Skeletal muscle tissue (tissue), 4 donors: ENCODE results near the gene BCAS3. TPM values are rescaled to one million over a fixed set of nuclear protein-coding genes. Genes with fewer than 3 reads are reported as not detected.
"Not testable (repeated sequence)": the region's sequence is repeated elsewhere in the genome, so short reads cannot be mapped to it uniquely, and the experiment has no call there.

ENCODE experiments used
- H3K27ac ChIP-seq: one replicate; pipeline ENCODE4 v1.7.0; 2013; ENCODE audit warnings: mild to moderate bottlenecking, low read depth, low read length, inconsistent platforms
- H3K27me3 ChIP-seq, 3 donors: one replicate each; pipeline ENCODE4 v1.7.0; 2013; ENCODE audit warnings: low read length in 3 of 3; ENCODE audit not compliant: control insufficient read depth in 3 of 3, insufficient read depth in 3 of 3
- H3K36me3 ChIP-seq, 3 donors: one replicate each; pipeline ENCODE4 v1.7.0; 2013; ENCODE audit warnings: low read length in 3 of 3; ENCODE audit not compliant: control insufficient read depth in 3 of 3, insufficient read depth in 3 of 3
- H3K4me1 ChIP-seq, 3 donors: one replicate each; pipeline ENCODE4 v1.7.0; 2013; ENCODE audit warnings: low read length in 3 of 3, mild to moderate bottlenecking in 3 of 3; ENCODE audit not compliant: control insufficient read depth in 3 of 3, insufficient read depth in 3 of 3
- H3K4me3 ChIP-seq, 3 donors: one replicate each; pipeline ENCODE4 v1.7.0; 2013; ENCODE audit warnings: low read length in 3 of 3
- H3K9ac ChIP-seq, 3 donors: one replicate each; pipeline ENCODE4 v1.7.0; 2013; ENCODE audit warnings: low read length in 3 of 3, mild to moderate bottlenecking in 3 of 3, moderate library complexity in 2 of 3, low read depth in 1 of 3
- H3K9me3 ChIP-seq, 3 donors: one replicate each; pipeline ENCODE4 v1.7.0; 2013; ENCODE audit warnings: low read length in 3 of 3; ENCODE audit not compliant: control insufficient read depth in 3 of 3
- total RNA-seq: library from RNA; depleted of rRNA; stranded (reverse); fragments of >200 nt; gene quantifications from one replicate; pipeline ENCODE4 v1.2.3, GENCODE V29; 2014
- donor health status: Osteomylitis.

BCAS3 gene
- total RNA-seq, 1 donor from 2014 or later: 25.1 TPM

- Histone ChIP-seq H3K27me3 (peaks cover 24 to 44% (median 43%) of the 10 kb centered on the region in 3 donors), H3K27ac (no peak overlapping the region), H3K4me3 (no peak overlapping the region), H3K4me1 (peaks cover 0 to under 1% (median 0%) of the 10 kb centered on the region in 3 donors), H3K36me3 (no peaks in the 10 kb centered on the region), H3K9me3 (no peaks in the 10 kb centered on the region), H3K9ac (no peak overlapping the region)
These were observed 744.6 kb downstream of the BCAS3 start for GRCh38 chr17:61422116-61422799.

- Histone ChIP-seq H3K4me3 (no peak overlapping the region), H3K27me3 (peaks cover 24 to 41% (median 38%) of the 10 kb centered on the region in 3 donors), H3K9me3 (no peaks in the 10 kb centered on the region), H3K9ac (no peak overlapping the region), H3K4me1 (no peaks in the 10 kb centered on the region), H3K27ac (no peak overlapping the region), H3K36me3 (no peaks in the 10 kb centered on the region)
These were observed 745.2 kb downstream of the BCAS3 start for GRCh38 chr17:61422869-61423268.

GRCh38 chr17:61423967-61424649, 746.5 kb downstream of the BCAS3 start:
- Histone ChIP-seq H3K27me3 (peaks cover 24 to 39% (median 37%) of the 10 kb centered on the region in 3 donors), H3K27ac (no peak overlapping the region), H3K36me3 (no peaks in the 10 kb centered on the region), H3K4me3 (no peak overlapping the region), H3K9ac (no peak overlapping the region), H3K4me1 (no peaks in the 10 kb centered on the region), H3K9me3 (no peaks in the 10 kb centered on the region)

GRCh38 chr17:61425682-61426481, 748.2 kb downstream of the BCAS3 start:
- H3K9me3 ChIP-seq: no peaks in the 10 kb centered on the region
- no peak overlapping the region for H3K9ac ChIP-seq
- peaks cover 15 to 27% (median 23%) of the 10 kb centered on the region in 3 donors for H3K27me3 ChIP-seq
- no peaks in the 10 kb centered on the region for H3K36me3 ChIP-seq
- no peak overlapping the region for H3K4me3 ChIP-seq
- no peaks in the 10 kb centered on the region for H3K4me1 ChIP-seq
- H3K27ac ChIP-seq: no peak overlapping the region

- Histone ChIP-seq H3K36me3 (no peaks in the 10 kb centered on the region), H3K4me1 (no peaks in the 10 kb centered on the region), H3K9ac (no peak overlapping the region), H3K27ac (no peak overlapping the region), H3K4me3 (no peak overlapping the region), H3K27me3 (peaks cover 8 to 20% (median 16%) of the 10 kb centered on the region in 3 donors), H3K9me3 (no peaks in the 10 kb centered on the region)
These were observed 749.0 kb downstream of the BCAS3 start for GRCh38 chr17:61426482-61427304.

- Histone ChIP-seq H3K36me3 (no peaks in the 10 kb centered on the region), H3K9me3 (no peaks in the 10 kb centered on the region), H3K9ac (no peak overlapping the region), H3K4me1 (no peaks in the 10 kb centered on the region), H3K27ac (no peak overlapping the region), H3K27me3 (peaks cover 7 to 16% (median 14%) of the 10 kb centered on the region in 3 donors), H3K4me3 (no peak overlapping the region)
These were observed 749.9 kb downstream of the BCAS3 start for GRCh38 chr17:61427567-61427966.

- no peak overlapping the region for H3K27ac ChIP-seq
- no peaks in the 10 kb centered on the region for H3K4me1 ChIP-seq
- H3K27me3 ChIP-seq: peaks cover 0 to 7% (median 6%) of the 10 kb centered on the region in 3 donors
- no peaks in the 10 kb centered on the region for H3K36me3 ChIP-seq
- no peaks in the 10 kb centered on the region for H3K9me3 ChIP-seq
- no peak overlapping the region for H3K9ac ChIP-seq
- no peak overlapping the region for H3K4me3 ChIP-seq
These were observed 751.6 kb downstream of the BCAS3 start for GRCh38 chr17:61429274-61429673.

- H3K4me1 ChIP-seq, H3K36me3 ChIP-seq, H3K27ac ChIP-seq, H3K9me3 ChIP-seq, H3K27me3 ChIP-seq, H3K4me3 ChIP-seq, H3K9ac ChIP-seq: not testable (repeated sequence)
These were observed 752.2 kb downstream of the BCAS3 start for GRCh38 chr17:61429831-61430230.

GRCh38 chr17:61431594-61432311, 754.1 kb downstream of the BCAS3 start:
- H3K27me3 ChIP-seq: no peaks in the 10 kb centered on the region
- no peak overlapping the region for H3K9ac ChIP-seq
- H3K4me1 ChIP-seq: no peaks in the 10 kb centered on the region
- H3K36me3 ChIP-seq: no peaks in the 10 kb centered on the region
- H3K4me3 ChIP-seq: no peak overlapping the region
- H3K27ac ChIP-seq: no peak overlapping the region
- H3K9me3 ChIP-seq: peaks cover 0 to 2% (median 2%) of the 10 kb centered on the region in 3 donors
